ENCODE results near the gene SUPT7L. TPM values are rescaled to one million over a fixed set of nuclear protein-coding genes. Genes with fewer than 3 reads are reported as not detected.

Gene SUPT7L
- total and polyA plus RNA-seq, 2 of the 13 experiments (the other 11 are each of a cell fraction or from before 2014, with no cell fraction given): 32.9 to 77.5 TPM

DNA sequence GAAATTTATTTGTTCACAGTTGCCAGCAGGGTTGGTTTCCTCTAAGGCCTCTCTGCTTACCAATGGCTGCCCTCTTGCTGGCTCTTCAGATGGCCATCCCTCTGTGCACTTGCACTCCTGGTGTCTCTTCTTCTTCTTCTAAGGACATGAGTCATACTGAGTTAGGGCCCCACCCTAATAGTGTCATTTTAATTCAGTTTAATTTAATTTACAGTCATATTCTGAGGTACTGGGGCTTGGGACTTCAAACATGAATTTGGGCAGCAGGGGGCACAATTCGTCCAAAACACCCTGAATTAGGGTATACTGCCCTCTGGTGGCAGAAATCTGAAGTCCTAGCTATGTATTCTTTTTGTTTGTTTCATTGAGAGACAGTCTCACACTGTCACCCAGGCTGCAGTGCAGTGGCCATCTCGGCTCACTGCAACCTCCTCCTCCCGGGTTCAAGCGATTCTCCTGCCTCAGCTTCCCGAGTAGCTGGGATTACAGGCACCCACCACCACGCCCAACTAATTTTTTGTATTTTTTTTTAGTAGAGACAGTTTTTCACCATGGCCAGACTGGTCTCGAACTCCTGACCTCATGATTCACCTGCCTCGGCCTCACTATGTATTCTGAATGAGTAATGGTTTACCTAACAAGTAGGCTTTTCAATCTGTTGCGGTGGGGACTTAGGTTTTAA, 20.1 kb upstream of the SUPT7L start (continued):
- TF ChIP-seq, protein P1, sequence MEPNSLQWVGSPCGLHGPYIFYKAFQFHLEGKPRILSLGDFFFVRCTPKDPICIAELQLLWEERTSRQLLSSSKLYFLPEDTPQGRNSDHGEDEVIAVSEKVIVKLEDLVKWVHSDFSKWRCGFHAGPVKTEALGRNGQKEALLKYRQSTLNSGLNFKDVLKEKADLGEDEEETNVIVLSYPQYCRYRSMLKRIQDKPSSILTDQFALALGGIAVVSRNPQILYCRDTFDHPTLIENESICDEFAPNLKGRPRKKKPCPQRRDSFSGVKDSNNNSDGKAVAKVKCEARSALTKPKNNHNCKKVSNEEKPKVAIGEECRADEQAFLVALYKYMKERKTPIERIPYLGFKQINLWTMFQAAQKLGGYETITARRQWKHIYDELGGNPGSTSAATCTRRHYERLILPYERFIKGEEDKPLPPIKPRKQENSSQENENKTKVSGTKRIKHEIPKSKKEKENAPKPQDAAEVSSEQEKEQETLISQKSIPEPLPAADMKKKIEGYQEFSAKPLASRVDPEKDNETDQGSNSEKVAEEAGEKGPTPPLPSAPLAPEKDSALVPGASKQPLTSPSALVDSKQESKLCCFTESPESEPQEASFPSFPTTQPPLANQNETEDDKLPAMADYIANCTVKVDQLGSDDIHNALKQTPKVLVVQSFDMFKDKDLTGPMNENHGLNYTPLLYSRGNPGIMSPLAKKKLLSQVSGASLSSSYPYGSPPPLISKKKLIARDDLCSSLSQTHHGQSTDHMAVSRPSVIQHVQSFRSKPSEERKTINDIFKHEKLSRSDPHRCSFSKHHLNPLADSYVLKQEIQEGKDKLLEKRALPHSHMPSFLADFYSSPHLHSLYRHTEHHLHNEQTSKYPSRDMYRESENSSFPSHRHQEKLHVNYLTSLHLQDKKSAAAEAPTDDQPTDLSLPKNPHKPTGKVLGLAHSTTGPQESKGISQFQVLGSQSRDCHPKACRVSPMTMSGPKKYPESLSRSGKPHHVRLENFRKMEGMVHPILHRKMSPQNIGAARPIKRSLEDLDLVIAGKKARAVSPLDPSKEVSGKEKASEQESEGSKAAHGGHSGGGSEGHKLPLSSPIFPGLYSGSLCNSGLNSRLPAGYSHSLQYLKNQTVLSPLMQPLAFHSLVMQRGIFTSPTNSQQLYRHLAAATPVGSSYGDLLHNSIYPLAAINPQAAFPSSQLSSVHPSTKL (CRISPR knock-in tag; IDR thresholded peaks at IDR 0.05): peak; percentile 24
- TF ChIP-seq ZNF891 (CRISPR knock-in tag; IDR thresholded peaks at IDR 0.05) (peak; percentile 29; the same call in 1 of the 2 replicates), FOXP4 (CRISPR knock-in tag; IDR thresholded peaks at IDR 0.05) (0 out of 2 replicates have a peak, but pooled peaks have one; percentile 16), MTA1 (CRISPR knock-in tag; IDR thresholded peaks at IDR 0.05; ENCODE audit: borderline replicate concordance) (no peak), ZNF362 (CRISPR knock-in tag; IDR thresholded peaks at IDR 0.05; ENCODE audit: borderline replicate concordance) (no peak), AHDC1 (CRISPR knock-in tag; IDR thresholded peaks at IDR 0.05; ENCODE audit: borderline replicate concordance) (no peak), CREB1 (IDR thresholded peaks at IDR 0.05) (no peak), CREB1 (CRISPR knock-in tag; IDR thresholded peaks at IDR 0.05) (peak; percentile 40; the same call in 1 of the 2 replicates), RAD21 (CRISPR knock-in tag; IDR thresholded peaks at IDR 0.05) (peak; percentile 82), HHEX (CRISPR knock-in tag; IDR thresholded peaks at IDR 0.05) (no peak), PHF20 (CRISPR knock-in tag; IDR thresholded peaks at IDR 0.05) (no peak)
- TF ChIP-seq, protein P2, sequence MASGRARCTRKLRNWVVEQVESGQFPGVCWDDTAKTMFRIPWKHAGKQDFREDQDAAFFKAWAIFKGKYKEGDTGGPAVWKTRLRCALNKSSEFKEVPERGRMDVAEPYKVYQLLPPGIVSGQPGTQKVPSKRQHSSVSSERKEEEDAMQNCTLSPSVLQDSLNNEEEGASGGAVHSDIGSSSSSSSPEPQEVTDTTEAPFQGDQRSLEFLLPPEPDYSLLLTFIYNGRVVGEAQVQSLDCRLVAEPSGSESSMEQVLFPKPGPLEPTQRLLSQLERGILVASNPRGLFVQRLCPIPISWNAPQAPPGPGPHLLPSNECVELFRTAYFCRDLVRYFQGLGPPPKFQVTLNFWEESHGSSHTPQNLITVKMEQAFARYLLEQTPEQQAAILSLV (CRISPR knock-in tag; IDR thresholded peaks at IDR 0.05; ENCODE audit: borderline replicate concordance): no peak
- TF ChIP-seq, protein P3, sequence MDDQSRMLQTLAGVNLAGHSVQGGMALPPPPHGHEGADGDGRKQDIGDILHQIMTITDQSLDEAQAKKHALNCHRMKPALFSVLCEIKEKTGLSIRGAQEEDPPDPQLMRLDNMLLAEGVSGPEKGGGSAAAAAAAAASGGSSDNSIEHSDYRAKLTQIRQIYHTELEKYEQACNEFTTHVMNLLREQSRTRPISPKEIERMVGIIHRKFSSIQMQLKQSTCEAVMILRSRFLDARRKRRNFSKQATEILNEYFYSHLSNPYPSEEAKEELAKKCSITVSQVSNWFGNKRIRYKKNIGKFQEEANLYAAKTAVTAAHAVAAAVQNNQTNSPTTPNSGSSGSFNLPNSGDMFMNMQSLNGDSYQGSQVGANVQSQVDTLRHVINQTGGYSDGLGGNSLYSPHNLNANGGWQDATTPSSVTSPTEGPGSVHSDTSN (CRISPR knock-in tag; IDR thresholded peaks at IDR 0.05; ENCODE audit: borderline replicate concordance): no peak
